Peyer's patch (tissue), 4 donors: ENCODE data around the gene RPS6KA4.
A peak's percentile ranks its signal among the peaks of the same experiment; 100 is the strongest.

Source experiments
- POLR2A ChIP-seq, 2 donors: fragments of 450-650 bp; IDR thresholded peaks; one replicate each; pipeline ENCODE4 v1.5.1; 2017; ENCODE audit warnings: antibody characterized with exemption in 2 of 2, mild to moderate bottlenecking in 2 of 2, moderate library complexity in 2 of 2
- TF ChIP-seq, protein P1 (sequence below), 6 experiments: fragments of 450-650 bp in 4 of 6; fragments of 200-600 bp in 2 of 6; sonication (generic) in 1 of 6; IDR thresholded peaks; one replicate each; pipeline ENCODE4 v1.5.1; 2017 to 2019; ENCODE audit warnings: antibody characterized with exemption in 6 of 6, mild to moderate bottlenecking in 3 of 6, moderate library complexity in 1 of 6

DNA sequence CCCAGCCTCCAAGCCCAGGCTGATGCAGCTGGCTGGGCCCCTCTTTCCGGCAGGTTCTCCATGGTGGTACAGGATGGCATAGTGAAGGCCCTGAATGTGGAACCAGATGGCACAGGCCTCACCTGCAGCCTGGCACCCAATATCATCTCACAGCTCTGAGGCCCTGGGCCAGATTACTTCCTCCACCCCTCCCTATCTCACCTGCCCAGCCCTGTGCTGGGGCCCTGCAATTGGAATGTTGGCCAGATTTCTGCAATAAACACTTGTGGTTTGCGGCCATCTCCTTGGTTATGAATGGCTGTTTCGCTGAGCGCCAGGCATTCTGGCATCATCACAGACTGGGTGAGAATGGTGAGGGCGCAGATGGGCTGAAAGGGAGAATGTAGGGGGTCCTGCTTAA lies 37.4 kb upstream of the RPS6KA4 start:
- TF ChIP-seq, protein P1, sequence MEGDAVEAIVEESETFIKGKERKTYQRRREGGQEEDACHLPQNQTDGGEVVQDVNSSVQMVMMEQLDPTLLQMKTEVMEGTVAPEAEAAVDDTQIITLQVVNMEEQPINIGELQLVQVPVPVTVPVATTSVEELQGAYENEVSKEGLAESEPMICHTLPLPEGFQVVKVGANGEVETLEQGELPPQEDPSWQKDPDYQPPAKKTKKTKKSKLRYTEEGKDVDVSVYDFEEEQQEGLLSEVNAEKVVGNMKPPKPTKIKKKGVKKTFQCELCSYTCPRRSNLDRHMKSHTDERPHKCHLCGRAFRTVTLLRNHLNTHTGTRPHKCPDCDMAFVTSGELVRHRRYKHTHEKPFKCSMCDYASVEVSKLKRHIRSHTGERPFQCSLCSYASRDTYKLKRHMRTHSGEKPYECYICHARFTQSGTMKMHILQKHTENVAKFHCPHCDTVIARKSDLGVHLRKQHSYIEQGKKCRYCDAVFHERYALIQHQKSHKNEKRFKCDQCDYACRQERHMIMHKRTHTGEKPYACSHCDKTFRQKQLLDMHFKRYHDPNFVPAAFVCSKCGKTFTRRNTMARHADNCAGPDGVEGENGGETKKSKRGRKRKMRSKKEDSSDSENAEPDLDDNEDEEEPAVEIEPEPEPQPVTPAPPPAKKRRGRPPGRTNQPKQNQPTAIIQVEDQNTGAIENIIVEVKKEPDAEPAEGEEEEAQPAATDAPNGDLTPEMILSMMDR (IDR thresholded peaks at IDR 0.05), result no peak
- TF ChIP-seq POLR2A (IDR thresholded peaks at IDR 0.05), result peak; percentile 52 to 69
